GM18502 (cell line): ENCODE results near the gene TMOD4.
"Not testable (repeated sequence)": the region's sequence is repeated elsewhere in the genome, so short reads cannot be mapped to it uniquely, and the experiment has no call there.

Experiments used
- ATAC-seq: cut with Tn5 transposase; IDR thresholded peaks from one replicate; pipeline ENCODE4 v1.9.1; 2021; ENCODE audit warnings: mild to moderate bottlenecking; ENCODE audit not compliant: unreplicated experiment, poor library complexity

TMOD4 gene

DNA sequence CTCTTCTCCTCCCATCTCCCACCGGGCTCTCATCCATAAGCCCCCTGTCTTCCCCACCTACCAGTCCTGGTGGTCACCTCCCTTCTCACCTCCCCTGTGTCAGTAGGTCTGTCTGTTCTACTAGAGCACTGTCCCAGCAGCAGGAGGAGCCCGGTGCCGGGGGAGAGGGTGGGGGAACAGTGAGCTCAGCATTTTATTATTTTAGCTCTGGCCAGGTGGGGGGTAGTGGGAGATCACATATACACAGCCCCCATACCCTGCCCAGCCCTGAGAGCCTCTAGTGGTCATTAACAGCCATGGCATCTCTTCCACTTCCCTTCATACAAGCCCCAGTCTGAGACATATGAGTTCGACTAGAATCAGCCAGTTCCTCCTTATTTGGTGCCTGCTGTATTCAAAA, at the start of gene TMOD4:
TSS of gene TMOD4 (minus strand) at position 119 of the 400 bp plus-strand sequence. CDS start 1,106 bp downstream, outside the sequence.
- no peak for ATAC-seq

DNA sequence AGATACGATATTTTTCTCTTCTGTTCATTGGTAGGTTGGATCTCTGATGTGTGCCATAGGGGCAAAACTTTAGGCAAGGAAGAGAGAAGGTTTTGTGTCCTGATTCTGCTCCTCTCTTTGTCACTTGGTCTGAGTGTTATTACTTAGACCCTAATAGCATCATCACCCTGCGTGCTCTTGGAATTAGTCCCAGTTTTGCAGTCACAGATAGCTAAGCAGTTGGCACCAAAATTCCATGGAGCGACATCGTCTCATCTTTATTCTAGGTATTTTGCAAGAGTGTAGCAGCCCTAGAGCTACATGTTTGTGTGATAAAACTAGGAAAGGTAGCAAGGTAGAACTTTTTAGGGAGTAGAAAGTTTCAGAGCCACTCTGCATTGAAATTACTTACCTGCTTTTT, 46.3 kb upstream of the TMOD4 start:
- no peak for ATAC-seq

DNA sequence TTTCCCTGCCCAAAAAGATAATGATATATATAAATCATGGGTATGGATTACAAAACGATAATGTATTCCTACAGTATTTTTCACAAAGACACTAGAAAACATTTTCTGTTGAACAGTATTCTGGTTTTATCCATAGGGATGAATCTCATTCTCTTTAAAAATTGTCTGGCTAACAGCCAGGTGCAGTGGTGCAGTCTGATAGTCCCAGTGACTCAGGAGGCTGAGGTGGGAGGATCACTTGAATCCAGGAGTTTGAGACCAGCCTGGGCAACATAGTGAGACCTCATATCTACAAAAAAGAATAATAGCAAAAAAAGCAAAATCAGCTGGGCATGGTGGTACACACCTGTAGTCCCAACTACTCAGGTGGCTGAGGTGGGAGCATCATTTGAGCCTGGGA, 45.8 kb upstream of the TMOD4 start:
- ATAC-seq: no peak

DNA sequence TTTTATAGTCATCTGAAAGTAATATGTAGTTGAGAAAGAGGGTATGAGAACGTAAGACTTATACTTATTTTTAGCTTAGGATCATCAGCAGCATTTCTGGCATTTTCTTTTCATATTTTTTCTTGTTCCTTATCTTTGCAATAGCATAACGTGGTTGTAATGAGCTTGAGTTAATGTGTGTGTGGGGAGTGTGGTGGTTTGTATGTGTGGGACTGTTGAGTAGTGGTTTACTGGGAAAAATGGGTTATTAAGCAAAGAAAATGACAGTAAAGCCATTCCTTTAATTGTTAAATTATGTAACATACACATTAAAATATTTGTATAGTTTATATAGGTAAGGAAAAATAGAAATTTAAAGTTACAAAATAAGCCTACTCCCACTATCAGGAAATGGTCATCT, 37.8 kb upstream of the TMOD4 start:
- no peak for ATAC-seq

DNA sequence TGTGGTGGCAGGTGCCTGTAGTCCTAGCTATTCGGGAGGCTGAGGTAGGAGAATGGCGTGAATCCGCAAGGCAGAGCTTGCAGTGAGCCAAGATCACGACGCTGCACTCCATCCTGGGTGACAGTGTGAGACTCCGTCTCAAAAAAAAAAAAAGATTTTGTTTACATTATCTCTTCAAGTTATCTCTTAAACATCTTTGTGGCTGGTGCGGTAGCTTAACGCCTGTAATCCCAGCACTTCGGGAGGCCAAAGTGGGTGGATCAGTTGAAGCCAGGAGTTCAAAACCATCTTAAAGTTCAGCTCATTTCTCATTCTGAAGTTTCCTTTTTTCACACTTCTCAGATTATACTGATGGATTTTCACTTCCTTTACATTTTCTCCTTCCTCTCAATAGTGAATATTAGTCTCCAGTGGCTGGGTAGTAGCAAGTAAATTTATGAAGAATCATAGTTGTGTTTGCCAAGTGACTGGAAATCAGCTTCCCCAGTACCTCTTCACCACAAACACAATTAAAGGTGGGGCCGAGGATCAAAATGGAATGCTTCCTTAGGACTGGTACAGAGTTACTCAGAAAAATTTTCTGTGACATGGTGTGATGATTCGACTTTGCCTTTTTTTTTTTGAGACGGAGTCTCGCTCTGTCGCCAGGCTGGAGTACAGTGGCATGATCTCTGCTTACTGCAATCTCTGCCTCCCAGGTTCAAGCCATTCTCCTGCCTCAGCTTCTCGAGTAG, 36.4 kb upstream of the TMOD4 start:
- ATAC-seq: no peak

DNA sequence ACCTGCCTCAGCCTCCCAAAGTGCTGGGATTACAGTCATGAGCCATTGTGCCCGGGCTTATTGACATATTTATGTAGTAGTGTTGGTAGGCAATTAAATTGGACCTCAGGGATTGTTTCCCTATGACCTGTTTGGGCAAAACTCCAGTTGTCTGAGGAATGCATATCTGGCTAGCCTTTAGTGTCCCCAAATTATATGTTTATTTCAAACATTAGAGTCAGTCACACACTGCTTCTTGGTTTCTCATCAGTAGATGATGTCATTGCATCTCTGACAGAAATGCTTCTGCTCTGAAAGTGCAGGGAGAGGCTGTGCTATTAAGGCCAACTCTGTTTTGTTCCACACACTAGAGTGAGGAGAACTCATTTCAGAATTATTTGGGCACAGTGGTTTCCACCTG, 35.0 kb upstream of the TMOD4 start:
- no peak for ATAC-seq

DNA sequence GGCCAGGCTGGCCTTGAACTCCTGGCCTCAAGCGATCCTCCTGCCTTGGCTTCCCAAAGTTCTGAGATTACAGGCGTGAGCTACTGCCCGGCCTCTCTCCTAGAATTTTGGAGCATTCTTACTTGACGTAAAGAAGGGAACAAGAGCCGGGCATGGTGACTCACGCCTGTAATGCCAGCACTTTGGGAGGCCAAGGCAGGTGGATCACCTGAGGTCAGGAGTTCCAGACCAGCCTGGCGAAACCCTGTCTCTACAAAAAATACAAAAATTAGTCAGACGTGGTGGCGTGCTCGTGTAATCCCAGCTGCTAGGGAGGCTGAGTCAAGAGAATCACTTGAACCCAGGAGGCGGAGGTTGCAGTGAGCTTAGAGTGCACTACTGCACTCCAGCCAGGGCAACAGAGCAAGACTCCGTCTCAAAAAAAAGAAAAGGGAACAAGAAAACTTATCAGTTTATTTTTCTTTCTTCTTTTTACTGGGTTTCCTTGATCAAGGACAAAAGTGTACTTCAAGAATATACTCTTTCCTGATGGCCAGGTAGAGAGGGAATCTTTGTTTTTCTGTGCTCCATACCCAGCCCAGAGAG, 29.7 kb upstream of the TMOD4 start:
- ATAC-seq: not testable (repeated sequence)

DNA sequence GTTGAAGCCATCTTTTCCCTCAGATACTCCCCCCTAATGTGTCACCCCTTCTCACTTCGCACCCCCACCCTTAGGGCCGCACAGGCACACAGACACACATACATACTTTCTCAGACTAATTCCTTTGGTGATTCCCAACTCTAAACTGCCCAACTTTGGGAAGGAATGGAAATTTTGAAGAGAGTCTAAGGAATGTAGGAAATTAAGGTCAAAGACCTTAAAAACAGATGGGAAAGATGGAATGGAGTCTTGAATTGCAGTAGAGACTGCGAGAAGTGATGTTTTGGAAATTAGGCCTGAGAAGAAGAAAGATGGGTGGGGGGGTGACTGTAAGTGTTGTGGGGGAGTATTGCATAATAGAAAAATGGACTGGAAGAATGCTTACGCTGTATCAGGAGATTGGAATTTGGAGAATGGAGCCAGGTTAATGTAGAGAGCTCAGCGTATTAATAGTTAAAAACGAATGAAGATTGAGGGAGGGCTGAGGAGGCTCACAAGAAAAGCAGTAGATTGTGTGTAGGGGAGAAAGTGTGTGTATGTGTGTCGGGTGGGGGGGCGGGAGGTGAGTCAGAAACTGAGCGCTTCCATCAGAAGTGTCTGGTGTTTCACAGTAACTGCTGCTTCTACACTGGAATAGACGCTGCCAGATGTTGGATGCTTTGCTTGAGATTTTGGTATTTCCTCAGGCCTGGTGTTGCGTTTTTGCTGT, 24.2 kb upstream of the TMOD4 start:
- no peak for ATAC-seq

DNA sequence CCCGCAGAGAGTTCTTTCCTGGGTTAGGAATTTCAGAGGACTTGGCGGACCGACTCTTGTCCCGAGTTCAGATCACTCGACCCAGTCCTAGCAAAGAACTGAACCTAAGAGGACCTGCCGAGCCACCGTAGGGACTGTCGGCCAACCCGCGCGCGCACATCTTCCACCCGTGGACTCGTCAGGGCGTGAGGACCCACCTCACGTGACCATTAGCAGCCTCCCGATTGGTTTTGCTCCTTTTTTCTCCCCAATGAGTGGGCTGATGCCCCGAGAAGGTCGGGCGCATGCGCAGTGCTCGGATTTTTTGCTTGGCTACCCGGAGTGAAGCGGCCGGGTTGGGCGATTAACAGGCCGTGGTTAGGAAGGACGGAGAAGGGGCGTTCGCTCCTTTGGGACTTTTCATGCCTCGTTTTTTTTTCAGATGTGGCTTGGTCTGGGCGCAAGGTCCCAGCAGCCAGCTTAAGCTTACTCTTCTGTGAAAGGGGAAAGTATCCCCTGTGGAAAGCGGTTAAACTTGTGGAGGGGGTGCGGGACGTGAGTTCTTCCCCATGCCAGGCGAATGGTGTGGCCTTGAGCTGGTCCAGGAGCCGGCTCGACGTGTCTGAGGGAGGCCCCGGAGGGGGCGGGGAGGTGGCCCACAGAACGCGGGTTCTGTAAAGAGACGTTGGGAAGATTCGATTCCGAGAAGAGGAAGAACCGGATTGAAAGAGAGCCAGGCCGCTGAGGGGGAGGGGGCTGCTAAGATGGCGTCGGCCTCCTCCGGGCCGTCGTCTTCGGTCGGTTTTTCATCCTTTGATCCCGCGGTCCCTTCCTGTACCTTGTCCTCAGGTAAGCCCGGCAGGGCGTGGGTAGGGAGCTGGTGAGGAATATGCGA, 22.7 kb upstream of the TMOD4 start, which contains the start of gene PIP5K1A:
TSS of gene PIP5K1A (plus strand) at position 299 of the 874 bp plus-strand sequence. CDS start at position 744, 445 bp downstream.
- peak; percentile 88 for ATAC-seq

DNA sequence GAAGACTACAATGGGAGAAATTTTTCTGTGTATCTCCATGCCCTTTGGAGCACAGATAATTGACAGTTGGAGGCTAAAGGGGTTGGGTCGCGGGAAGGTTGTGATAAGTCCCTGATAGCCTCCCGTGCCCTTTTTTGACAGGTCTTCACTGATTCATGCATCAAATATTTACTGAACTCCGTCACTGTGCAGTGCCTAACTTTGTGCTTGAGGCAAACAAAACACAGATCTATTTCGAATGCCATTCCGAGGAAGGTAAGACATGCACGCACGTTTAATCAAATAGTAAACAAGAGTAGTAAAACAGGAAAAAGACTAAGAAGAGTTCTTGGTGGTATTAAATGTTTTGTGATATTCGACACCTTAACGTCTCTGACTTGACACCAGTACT, 22.1 kb upstream of the TMOD4 start:
- no peak for ATAC-seq

DNA sequence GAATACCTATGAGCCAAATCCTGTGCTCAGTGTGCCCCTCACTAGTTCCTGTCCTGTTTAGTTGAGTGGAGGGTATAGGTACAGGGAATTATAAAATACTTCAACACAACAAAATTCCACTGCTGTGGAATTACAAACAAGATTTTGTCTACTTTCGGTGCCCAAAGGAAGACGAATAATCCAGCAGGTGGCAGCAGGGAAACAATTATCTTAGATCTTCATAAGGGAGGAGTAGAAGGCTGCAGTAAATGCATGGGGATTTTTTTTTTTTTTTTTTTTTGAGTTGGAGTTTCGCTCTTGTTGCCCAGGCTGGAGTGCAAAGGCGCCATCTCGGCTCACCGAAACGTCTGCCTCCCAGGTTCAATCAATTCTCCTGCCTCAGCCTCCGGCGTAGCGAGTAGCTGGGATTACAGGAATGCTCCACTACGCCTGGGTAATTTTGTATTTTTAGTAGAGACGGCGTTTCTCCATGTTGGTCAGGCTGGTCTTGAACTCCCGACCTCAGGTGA, 20.6 kb upstream of the TMOD4 start:
- ATAC-seq: no peak

DNA sequence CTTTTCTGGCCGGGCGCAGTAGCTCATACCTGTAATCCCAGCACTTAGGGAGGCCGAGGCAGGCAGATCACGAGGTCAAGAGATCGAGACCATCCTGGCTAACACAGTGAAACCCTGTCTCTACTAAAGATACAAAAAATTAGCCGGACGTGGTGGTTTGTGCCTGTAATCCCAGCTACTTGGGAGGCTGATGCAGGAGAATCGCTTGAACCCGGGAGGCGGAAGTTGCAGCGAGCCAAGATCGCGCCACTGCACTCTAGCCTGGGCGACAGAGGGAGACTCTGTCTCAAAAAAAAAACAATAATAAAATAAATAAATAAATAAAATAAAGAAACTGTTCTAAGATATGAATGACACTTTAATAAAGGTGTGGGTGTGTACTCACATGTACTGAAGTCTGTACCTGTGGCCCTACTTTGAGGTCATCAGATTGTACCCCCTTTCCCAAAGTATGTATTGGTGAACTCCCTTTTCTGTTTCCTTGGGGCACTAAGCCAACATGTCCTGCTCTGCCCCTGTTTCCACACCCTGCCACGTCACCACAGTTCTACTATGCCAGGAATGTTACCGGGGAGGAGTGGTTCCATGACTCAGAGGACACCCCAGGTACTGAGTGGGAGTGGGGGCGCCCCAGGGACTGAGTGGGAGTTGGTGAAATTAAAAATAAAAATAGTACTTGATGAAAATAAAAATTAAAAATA, 19.3 kb upstream of the TMOD4 start:
- not testable (repeated sequence) for ATAC-seq

DNA sequence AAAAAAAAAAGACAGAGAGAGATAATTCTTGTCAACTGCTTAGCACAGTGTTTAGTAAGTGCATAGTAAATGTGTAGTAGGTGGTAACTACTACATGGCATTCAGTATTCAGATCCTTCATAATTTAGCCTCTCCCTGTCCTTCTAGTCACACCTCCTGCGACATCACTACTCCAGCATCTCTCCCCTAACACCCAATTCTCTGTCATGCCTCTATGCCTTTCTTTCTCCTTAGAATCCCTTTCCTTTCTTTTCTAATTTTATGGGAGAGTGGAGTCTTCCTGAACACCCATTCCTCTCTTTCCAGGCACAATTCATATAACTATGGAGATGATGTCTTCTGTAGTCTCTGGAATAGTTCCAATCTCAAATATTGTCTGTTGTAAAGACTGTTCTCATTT, 18.1 kb upstream of the TMOD4 start:
- ATAC-seq: no peak

DNA sequence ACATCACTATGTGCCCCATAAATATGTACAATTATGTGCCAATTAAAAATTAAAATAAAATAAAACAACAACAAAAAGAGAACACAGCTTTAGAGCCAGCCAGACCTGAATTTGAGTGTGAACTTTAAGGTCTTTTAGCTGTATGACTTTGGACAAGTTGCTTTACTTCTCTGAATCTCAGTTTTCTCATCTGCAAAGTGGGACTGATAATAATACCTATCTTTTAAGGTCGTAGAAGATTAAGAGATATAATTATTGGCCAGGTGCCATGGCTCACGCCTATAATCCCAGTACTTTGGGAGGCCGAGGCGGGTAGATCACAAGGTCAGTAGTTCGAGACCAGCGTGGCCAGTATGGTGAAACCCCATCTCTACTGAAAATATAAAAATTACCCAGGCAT, 17.5 kb upstream of the TMOD4 start:
- ATAC-seq: no peak

DNA sequence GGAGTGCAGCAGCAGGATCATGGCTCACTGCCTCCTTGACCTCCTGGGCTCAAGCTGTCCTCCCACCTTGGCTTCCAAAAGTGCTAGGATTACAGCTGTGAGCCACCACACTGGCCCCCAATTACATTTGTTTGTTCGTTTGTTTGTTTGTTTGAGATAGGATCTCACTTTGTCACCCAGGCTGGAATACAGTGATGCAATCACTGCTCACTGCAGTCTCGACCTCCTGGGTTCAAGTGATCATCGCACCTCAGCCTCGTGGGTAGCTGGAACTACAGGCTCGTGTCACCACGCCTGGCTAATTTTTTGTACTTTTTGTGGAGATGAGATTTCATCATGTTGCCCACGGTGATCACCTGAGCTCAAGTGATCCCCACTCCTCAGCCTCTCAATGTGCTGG, 16.3 kb upstream of the TMOD4 start:
- ATAC-seq: no peak

DNA sequence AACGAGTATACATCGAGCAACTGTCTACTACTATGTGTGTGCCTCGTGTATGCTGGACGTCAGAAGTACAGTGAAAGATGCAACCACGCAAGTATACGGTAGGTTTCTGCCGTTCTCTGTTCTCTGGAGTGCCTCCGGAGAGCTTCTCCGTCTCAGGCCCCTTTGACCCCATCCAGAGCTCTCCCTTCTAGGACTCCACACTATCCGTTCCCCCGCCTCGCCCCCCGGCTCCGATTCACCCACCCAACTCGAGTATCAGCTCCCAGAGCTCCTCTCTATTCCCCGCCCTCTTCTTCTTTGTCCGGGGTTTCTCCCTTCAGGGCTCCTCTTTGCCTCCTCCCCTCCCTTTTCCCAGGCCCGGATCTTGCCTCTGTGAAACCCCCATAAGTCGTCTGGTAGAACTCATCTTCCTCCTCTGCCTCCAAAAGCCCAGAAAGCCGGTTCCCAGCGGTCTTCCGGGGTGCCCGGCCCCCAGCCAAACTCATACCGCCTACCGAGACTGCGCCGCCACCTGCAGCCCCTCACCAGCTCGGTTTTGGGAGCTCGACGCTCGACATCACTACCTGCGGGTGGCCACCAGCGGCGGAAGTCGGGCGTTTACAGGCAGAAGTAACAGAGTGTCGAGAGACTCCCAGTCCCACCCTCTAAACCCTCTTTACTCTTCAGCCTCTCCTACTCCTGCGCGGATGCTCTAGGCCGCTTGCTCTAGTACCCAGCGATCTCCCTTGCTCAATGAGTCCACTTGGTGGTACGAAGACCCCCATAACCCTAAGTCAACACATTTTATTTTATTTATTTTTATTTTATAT, 14.1 kb upstream of the TMOD4 start, which contains the start of gene VPS72:
TSS of gene VPS72 (minus strand) at position 561 of the 809 bp plus-strand sequence. CDS start at position 485, 76 bp downstream.
- peak; percentile 89 for ATAC-seq

DNA sequence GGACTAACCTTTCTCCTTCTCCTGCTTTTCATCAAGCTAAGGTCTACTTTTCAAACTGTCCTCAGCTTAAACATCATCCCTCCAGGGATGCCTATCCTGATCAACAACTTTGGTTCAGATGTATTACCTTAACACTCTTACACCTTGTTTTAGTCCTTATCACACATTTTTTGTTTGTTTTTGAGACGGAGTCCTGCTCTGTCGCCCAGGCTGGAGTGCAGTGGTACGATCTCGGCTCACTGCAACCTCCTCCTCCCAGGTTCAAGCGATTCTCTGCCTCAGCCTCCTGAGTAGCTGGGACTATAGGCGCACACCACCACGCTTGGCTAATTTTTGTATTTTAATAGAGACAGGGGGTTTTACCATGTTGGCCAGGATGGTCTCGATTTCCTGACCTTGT, 12.9 kb upstream of the TMOD4 start:
- not testable (repeated sequence) for ATAC-seq

DNA sequence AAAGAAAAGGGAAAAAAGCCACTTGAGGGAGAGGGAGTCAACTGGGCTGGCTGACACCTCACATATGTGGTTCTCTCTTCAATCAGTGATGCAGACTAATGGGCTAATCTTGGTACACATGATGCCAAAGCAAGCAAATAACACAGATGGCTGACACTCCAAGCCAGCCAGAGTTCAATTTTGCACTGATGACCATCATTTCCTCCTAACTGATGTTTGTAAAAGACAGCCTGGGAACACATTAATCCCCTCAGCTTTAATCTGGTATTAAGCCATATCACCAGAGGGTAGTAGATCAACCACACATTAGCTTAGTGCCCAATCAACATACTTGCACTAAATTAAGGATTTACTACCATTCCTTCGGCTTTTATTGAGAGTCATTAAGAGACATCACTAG, 11.4 kb upstream of the TMOD4 start:
- no peak for ATAC-seq

DNA sequence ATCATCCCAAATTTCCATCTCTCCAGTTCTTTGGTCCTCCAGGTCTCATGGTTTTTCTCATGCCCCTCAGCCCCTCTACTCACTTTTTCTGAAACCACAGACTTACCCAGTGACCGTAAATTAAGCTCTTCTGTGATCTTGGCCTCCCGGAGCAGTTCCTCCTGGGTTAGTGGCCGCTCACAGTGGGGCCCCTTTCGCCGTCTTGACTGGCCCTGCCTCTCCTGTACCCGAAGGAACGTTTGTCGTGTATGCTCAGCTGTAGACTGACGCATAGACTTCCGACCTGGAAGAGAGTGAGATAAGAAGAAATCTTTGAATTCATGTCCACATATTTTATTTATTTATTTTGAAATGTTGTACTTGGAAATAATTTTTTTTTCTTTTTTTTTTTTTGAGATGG, 8.4 kb upstream of the TMOD4 start:
- ATAC-seq: no peak
